T-cell (primary cell): Measurements from ENCODE around the gene IRF2. TPM values are rescaled to one million over a fixed set of nuclear protein-coding genes. Genes with fewer than 3 reads are reported as not detected.

Source experiments
- ATAC-seq, 4 experiments: fragments of 200-7000 bp in 3 of 4; fragments of 150-1000 bp in 1 of 4; cut with Tn5 transposase; replicated peaks in 1 of 4; 1 replicate in 3 of 4; 2 replicates in 1 of 4; pipeline ENCODE4 v1.10.0; 2021; ENCODE audit warnings: moderate library complexity in 3 of 4, mild to moderate bottlenecking in 2 of 4, moderate number of reproducible peaks in 1 of 4
- CTCF ChIA-PET, 2 donors: fragments of 300-600 bp; sonication (Branson Sonifier 250); formaldehyde crosslinking; loops; one replicate each; lab custom pipeline; 2022; ENCODE audit warnings: antibody characterized with exemption in 2 of 2; lab: Charles Lee
- POLR2A ChIA-PET, 2 donors: fragments of 300-600 bp; sonication (Branson Sonifier 250); formaldehyde crosslinking; loops; one replicate each; lab custom pipeline; 2022; ENCODE audit warnings: antibody characterized with exemption in 2 of 2; lab: Charles Lee
- DNase-seq, 35 experiments: peaks; one replicate each; pipeline versions ENCODE4 v3.0.0 to v3.0.0-alpha.2; 2013 to 2023
- H3K27ac ChIP-seq: one replicate; pipeline ENCODE4 v1.5.1; 2013; ENCODE audit warnings: low read length
- H3K27me3 ChIP-seq, 2 experiments: replicated peaks in 1 of 2; 1 replicate in 1 of 2; 2 replicates in 1 of 2; pipeline versions ENCODE4 v1.6.1 to v1.7.0; 2013; ENCODE audit warnings: low read length in 1 of 2, mixed read lengths in 1 of 2; ENCODE audit not compliant: control insufficient read depth in 2 of 2, insufficient read depth in 2 of 2; ENCODE audit errors: extremely low read depth in 1 of 2
- H3K36me3 ChIP-seq, 2 donors: 1 replicate in 1 of 2; 2 replicates in 1 of 2; pipeline versions ENCODE4 v1.6.1 to v1.7.0; 2013; ENCODE audit warnings: low read length in 1 of 2; ENCODE audit not compliant: control insufficient read depth in 2 of 2, insufficient read depth in 1 of 2; ENCODE audit errors: extremely low read depth in 1 of 2
- H3K4me1 ChIP-seq, 2 experiments: 1 replicate in 1 of 2; 2 replicates in 1 of 2; pipeline versions ENCODE4 v1.6.1 to v1.7.0; 2013; ENCODE audit warnings: low read length in 2 of 2, mixed read lengths in 1 of 2; ENCODE audit not compliant: insufficient read depth in 2 of 2, control insufficient read depth in 1 of 2; ENCODE audit errors: extremely low read depth in 1 of 2
- H3K4me3 ChIP-seq, 2 donors: 1 replicate in 1 of 2; 2 replicates in 1 of 2; pipeline versions ENCODE4 v1.5.1 to v1.7.0; 2013; ENCODE audit warnings: mild to moderate bottlenecking in 2 of 2, low read length in 1 of 2, moderate library complexity in 1 of 2; ENCODE audit not compliant: control insufficient read depth in 1 of 2; ENCODE audit errors: extremely low read depth in 1 of 2
- H3K9me3 ChIP-seq: 2 replicates; pipeline ENCODE4 v1.7.0; 2013
- H3K27ac Mint-ChIP-seq, 2 donors: one replicate each; pipeline ENCODE4 v1.8.0; 2020 to 2021; ENCODE audit warnings: mild to moderate bottlenecking in 2 of 2, mixed read lengths in 2 of 2
- H3K27me3 Mint-ChIP-seq, 2 donors: one replicate each; pipeline ENCODE4 v1.8.0; 2021 to 2022; ENCODE audit warnings: mixed read lengths in 2 of 2
- H3K36me3 Mint-ChIP-seq: one replicate; pipeline ENCODE4 v1.8.0; 2021; ENCODE audit warnings: mixed read lengths
- H3K4me1 Mint-ChIP-seq, 3 donors: one replicate each; pipeline ENCODE4 v1.8.0; 2020 to 2022; ENCODE audit warnings: mixed read lengths in 3 of 3, mild to moderate bottlenecking in 1 of 3
- H3K4me3 Mint-ChIP-seq, 3 donors: one replicate each; pipeline ENCODE4 v1.8.0; 2020 to 2022; ENCODE audit warnings: mild to moderate bottlenecking in 3 of 3, mixed read lengths in 3 of 3, moderate library complexity in 3 of 3
- H3K9me3 Mint-ChIP-seq, 3 donors: one replicate each; pipeline ENCODE4 v1.8.0; 2020 to 2022; ENCODE audit warnings: mixed read lengths in 3 of 3
- WGBS: methylation state at CpG from one replicate; pipeline ENCODE4 v1.1.5; 2013; ENCODE audit warnings: missing lambda C conversion rate; ENCODE audit not compliant: insufficient coverage; 5-methylcytosine and 5-hydroxymethylcytosine counted together
- total RNA-seq, 35 experiments: library from RNA in 6 of 35; stranded (reverse) in 6 of 35; fragments of 120-200 nt in 1 of 35; gene quantifications; one replicate each; pipeline versions ENCODE4 v1.2.1 to v1.2.4 and lab custom pipeline; 2013 to 2026

Gene IRF2
- total RNA-seq, 5 donors from 2014 or later (not counting 1 experiment from before 2014, with no cell fraction given) = 45.5 to 73.4 (median 59.1) TPM

GRCh38 chr4:184472614-184473498 is 1.5 kb downstream of the IRF2 start:
- Histone ChIP-seq H3K9me3 (no peaks in the 10 kb centered on the region), H3K27me3 (no peaks in the 10 kb centered on the region), H3K4me3 (peak overlapping the region; percentile 80 to 98), H3K27ac (peak overlapping the region; percentile 84), H3K36me3 (peaks cover 3 to 5% of the 10 kb centered on the region in 2 donors), H3K4me1 (peaks cover 34 to 56% of the 10 kb centered on the region in 2 experiments)
- peak overlapping the region; percentile 91 to 95 for H3K27ac Mint-ChIP-seq
- under 1% methylated on average over 97 of the region's 104 CpGs for WGBS
- H3K36me3 Mint-ChIP-seq = peaks cover 13% of the 10 kb centered on the region
- no peaks in the 10 kb centered on the region for H3K27me3 Mint-ChIP-seq
- H3K9me3 Mint-ChIP-seq = no peaks in the 10 kb centered on the region
- H3K4me1 Mint-ChIP-seq = peaks cover 64 to 68% (median 66%) of the 10 kb centered on the region in 3 donors
- peak in 2 of 4 experiments; percentile 10 for ATAC-seq
- POLR2A ChIA-PET = interaction anchor here in 1 of 2 donors (0.6 kb wide), 1 partner anchor 38 kb away, joined by 3 read pairs; no protein-coding TSS in a partner anchor
- H3K4me3 Mint-ChIP-seq = peak overlapping the region; percentile 76 to 94 (median 91)
- peak in 23 of 35 experiments; percentile 9 to 64 (median 26) for DNase-seq
- CTCF ChIA-PET = no interaction called here

- Mint-ChIP-seq H3K9me3 (no peaks in the 10 kb centered on the region), H3K36me3 (peaks cover 19% of the 10 kb centered on the region), H3K27me3 (no peaks in the 10 kb centered on the region), H3K27ac (peak overlapping the region; percentile 91 to 95), H3K4me3 (peak overlapping the region; percentile 76 to 94 (median 91)), H3K4me1 (peaks cover 64 to 69% (median 67%) of the 10 kb centered on the region in 3 donors)
- ChIA-PET POLR2A (no interaction called here), CTCF (no interaction called here)
- H3K27ac ChIP-seq = peak overlapping the region; percentile 84
- H3K4me3 ChIP-seq = peak overlapping the region; percentile 80 to 89
- H3K27me3 ChIP-seq = no peaks in the 10 kb centered on the region
- no peaks in the 10 kb centered on the region for H3K9me3 ChIP-seq
- H3K36me3 ChIP-seq = peaks cover 3 to 5% of the 10 kb centered on the region in 2 donors
- 29% methylated on average over 7 of the region's 13 CpGs for WGBS
- peaks cover 33 to 51% of the 10 kb centered on the region in 2 experiments for H3K4me1 ChIP-seq
- DNase-seq (peak in 5 of 35 experiments; percentile 4 to 50 (median 12)), ATAC-seq (no peak)
These were observed 2.3 kb downstream of the IRF2 start for GRCh38 chr4:184471881-184472613.

GRCh38 chr4:184470785-184471110 is 3.6 kb downstream of the IRF2 start:
- DNase-seq = no peak
- Histone ChIP-seq H3K36me3 (peaks cover 3 to 5% of the 10 kb centered on the region in 2 donors), H3K4me3 (no peak overlapping the region), H3K4me1 (peaks cover 20 to 38% of the 10 kb centered on the region in 2 experiments), H3K27ac (no peak overlapping the region), H3K9me3 (no peaks in the 10 kb centered on the region), H3K27me3 (no peaks in the 10 kb centered on the region)
- ChIA-PET CTCF (no interaction called here), POLR2A (no interaction called here)
- H3K4me1 Mint-ChIP-seq = peaks cover 63 to 68% (median 67%) of the 10 kb centered on the region in 3 donors
- no peak for ATAC-seq
- peaks cover 15% of the 10 kb centered on the region for H3K36me3 Mint-ChIP-seq
- no peaks in the 10 kb centered on the region for H3K9me3 Mint-ChIP-seq
- H3K4me3 Mint-ChIP-seq = no peak overlapping the region
- H3K27me3 Mint-ChIP-seq = no peaks in the 10 kb centered on the region
- no CpG with 5 or more reads among the region's 2 CpGs for WGBS
- peak overlapping the region; percentile 64 to 66 for H3K27ac Mint-ChIP-seq

GRCh38 chr4:184466634-184467033 is 7.7 kb downstream of the IRF2 start:
- ATAC-seq = no peak
- Histone ChIP-seq H3K4me3 (no peak overlapping the region), H3K9me3 (no peaks in the 10 kb centered on the region), H3K27ac (no peak overlapping the region), H3K4me1 (peaks cover 12 to 28% of the 10 kb centered on the region in 2 experiments), H3K36me3 (peaks cover 3 to 5% of the 10 kb centered on the region in 2 donors), H3K27me3 (no peaks in the 10 kb centered on the region)
- ChIA-PET POLR2A (no interaction called here), CTCF (interaction anchor here in 1 of 2 donors (0.5 kb wide), 1 partner anchor 8 kb away, joined by 3 read pairs; no protein-coding TSS in a partner anchor)
- Mint-ChIP-seq H3K4me3 (no peak overlapping the region), H3K4me1 (peaks cover 79 to 90% (median 88%) of the 10 kb centered on the region in 3 donors), H3K27me3 (no peaks in the 10 kb centered on the region), H3K9me3 (no peaks in the 10 kb centered on the region), H3K36me3 (peaks cover 20% of the 10 kb centered on the region), H3K27ac (no peak overlapping the region)
- DNase-seq = no peak
- WGBS = 67% methylated on average over 1 of the region's 2 CpGs

GRCh38 chr4:184464759-184465454 is 9.4 kb downstream of the IRF2 start:
- peaks cover 3 to 5% of the 10 kb centered on the region in 2 donors for H3K36me3 ChIP-seq
- ATAC-seq (no peak), DNase-seq (no peak)
- no peaks in the 10 kb centered on the region for H3K9me3 ChIP-seq
- WGBS = 83% methylated on average over 3 of the region's 5 CpGs
- H3K4me3 Mint-ChIP-seq = no peak overlapping the region
- H3K27ac ChIP-seq = no peak overlapping the region
- H3K27me3 Mint-ChIP-seq = no peaks in the 10 kb centered on the region
- peaks cover 10 to 23% of the 10 kb centered on the region in 2 experiments for H3K4me1 ChIP-seq
- H3K27me3 ChIP-seq = no peaks in the 10 kb centered on the region
- H3K4me3 ChIP-seq = no peak overlapping the region
- no peaks in the 10 kb centered on the region for H3K9me3 Mint-ChIP-seq
- peak overlapping the region; percentile 61 to 71 for H3K27ac Mint-ChIP-seq
- H3K36me3 Mint-ChIP-seq = peaks cover 19% of the 10 kb centered on the region
- CTCF ChIA-PET = interaction anchor here (0.6 to 0.7 kb wide), 2 partner anchors 201 to 219 kb away, joined by 3 read pairs; no protein-coding TSS in a partner anchor
- peaks cover 87 to 93% (median 91%) of the 10 kb centered on the region in 3 donors for H3K4me1 Mint-ChIP-seq
- POLR2A ChIA-PET = no interaction called here
